ENCODE measurements around the gene CDC14B. TPM values are rescaled to one million over a fixed set of nuclear protein-coding genes. Genes with fewer than 3 reads are reported as not detected.

The CDC14B gene
- total and polyA plus RNA-seq, 2 of the 4 experiments (the other 2 are of a cell fraction): 9.7 to 26.3 TPM

DNA sequence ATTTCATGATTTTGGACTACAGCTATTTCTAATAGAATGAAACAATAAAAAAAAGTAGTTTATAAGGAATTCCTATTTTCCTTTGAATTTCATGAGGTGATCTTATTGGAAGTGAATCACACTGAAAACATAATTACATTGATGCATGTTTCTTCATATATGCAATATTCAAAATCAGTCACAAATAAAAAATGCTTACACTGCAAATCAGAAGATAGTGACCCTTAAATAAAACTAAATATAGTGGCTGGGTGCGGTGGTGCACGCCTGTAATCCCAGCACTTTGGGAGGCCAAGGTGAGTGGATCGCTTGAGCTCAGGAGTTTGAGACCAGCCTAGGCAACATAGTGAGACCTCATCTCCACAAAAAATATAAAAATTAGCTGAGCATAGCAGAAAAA is 79.5 kb downstream of the CDC14B start:
- no peaks in the 10 kb centered on the region for H3K27me3 ChIP-seq (ENCODE audit: control insufficient read depth, insufficient read depth, low read length)
- peaks cover 0 to 6% of the 10 kb centered on the region in 2 experiments; a peak in 1 of 4 replicates for H3K79me1 ChIP-seq (ENCODE audit: low read depth in 1 of 2, low read length in 2 of 2)
- H4K5ac ChIP-seq (ENCODE audit: low read depth, low read length): no peak overlapping the region
- H3K27ac ChIP-seq (ENCODE audit: insufficient read depth, low read length): no peak overlapping the region
- no TSS peak for BruUV-seq (replicated peaks)
- in situ Hi-C loops (cut with MboI; ENCODE audit: low sequenced_read_pairs) (no loop called here), dilution Hi-C loops (cut with HindIII; ENCODE audit: low sequenced_read_pairs, unreplicated experiment) (no loop called here), intact Hi-C loops (cut with micrococcal nuclease) (loop anchor here (1.0 kb wide), 1 partner anchor 8 kb away; no protein-coding TSS in a partner anchor)
- ChIA-PET POLR2A (ENCODE audit: unreplicated experiment) (no interaction called here), CTCF (no interaction called here)
- H3K4me3 ChIP-seq (ENCODE audit: insufficient read depth, low read depth, low read length): no peak overlapping the region
- DNase-seq (no peak), ATAC-seq (ENCODE audit: low read depth) (no peak)
- H3K23ac ChIP-seq (ENCODE audit: low read depth, low read length): no peak overlapping the region
- no peak overlapping the region for H3K9ac ChIP-seq (ENCODE audit: low read depth, low read length)
- no peak overlapping the region for H4K8ac ChIP-seq (ENCODE audit: low read depth in 2 of 2, low read length in 2 of 2)
- no peak overlapping the region for H2AK9ac ChIP-seq (replicated peaks; ENCODE audit: low read depth, low read length, poor library complexity)
- peak; percentile 96 for TF ChIP-seq MAFK (IDR thresholded peaks at IDR 0.05; ENCODE audit: low read depth, low read length)
- TF ChIP-seq, protein P1, sequence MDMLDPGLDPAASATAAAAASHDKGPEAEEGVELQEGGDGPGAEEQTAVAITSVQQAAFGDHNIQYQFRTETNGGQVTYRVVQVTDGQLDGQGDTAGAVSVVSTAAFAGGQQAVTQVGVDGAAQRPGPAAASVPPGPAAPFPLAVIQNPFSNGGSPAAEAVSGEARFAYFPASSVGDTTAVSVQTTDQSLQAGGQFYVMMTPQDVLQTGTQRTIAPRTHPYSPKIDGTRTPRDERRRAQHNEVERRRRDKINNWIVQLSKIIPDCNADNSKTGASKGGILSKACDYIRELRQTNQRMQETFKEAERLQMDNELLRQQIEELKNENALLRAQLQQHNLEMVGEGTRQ (IDR thresholded peaks at IDR 0.05; ENCODE audit: low read depth, low read length): no peak
- no peak for TF ChIP-seq MXI1 (IDR thresholded peaks at IDR 0.05; ENCODE audit: borderline replicate concordance, low read depth, low read length)
- H3K4me2 ChIP-seq (ENCODE audit: low read depth, low read length): no peak overlapping the region
- no peak overlapping the region for H2BK5ac ChIP-seq (ENCODE audit: low read depth, low read length, poor library complexity, severe bottlenecking)
- H3K9me3 ChIP-seq (ENCODE audit: control insufficient read depth, insufficient read depth, low read length): no peaks in the 10 kb centered on the region
- no CpG with 5 or more reads among the region's 3 CpGs for WGBS, 2 experiments (ENCODE audit: extremely low coverage in 2 of 2, insufficient read length in 1 of 2)
- H3K9me1 ChIP-seq (ENCODE audit: insufficient read depth, low read length): no peaks in the 10 kb centered on the region; the same call in 1 of the 2 replicates
- H4K91ac ChIP-seq (ENCODE audit: insufficient read depth, low read depth, low read length): no peak overlapping the region
- no peak overlapping the region for H3K18ac ChIP-seq (ENCODE audit: low read depth, low read length)
- H2AK5ac ChIP-seq (ENCODE audit: low read depth, low read length): no peak overlapping the region
- H2BK20ac ChIP-seq (ENCODE audit: low read depth, low read length): no peak overlapping the region
- H4K20me1 ChIP-seq (ENCODE audit: insufficient read depth, low read length): no peaks in the 10 kb centered on the region
- H2AFZ ChIP-seq (replicated peaks; ENCODE audit: low read length, poor library complexity): no peak overlapping the region
- H3K4me1 ChIP-seq (ENCODE audit: control insufficient read depth, insufficient read depth, low read length): no peaks in the 10 kb centered on the region
- no peak overlapping the region for H3K4ac ChIP-seq (ENCODE audit: low read depth, low read length)
- H3K36me3 ChIP-seq (ENCODE audit: control insufficient read depth, insufficient read depth, low read length): peaks cover 6% of the 10 kb centered on the region
- no peak overlapping the region for H2BK120ac ChIP-seq (ENCODE audit: low read depth, low read length)
- no peak overlapping the region for H2BK15ac ChIP-seq (ENCODE audit: low read depth, low read length)
- no peak overlapping the region for H3K56ac ChIP-seq (ENCODE audit: extremely low read depth, insufficient read depth, low read length)
- H3K14ac ChIP-seq (replicated peaks; ENCODE audit: low read depth, low read length): no peak overlapping the region

Measured in IMR-90 (cell line).